Left lobe of liver (tissue), 1 donor: ENCODE results near the gene TMEM38A. TPM values are rescaled to one million over a fixed set of nuclear protein-coding genes. Genes with fewer than 3 reads are reported as not detected.

Source experiments
- total RNA-seq: library from RNA; stranded (reverse); gene quantifications from one replicate; pipeline ENCODE4 v1.2.1, GENCODE V29; 2021
- donor health status: DM: no; HTN: yes; CAD: no.

The TMEM38A gene
- total RNA-seq, 1 donor from 2014 or later, result 6.0 TPM

Other genes starting within 250 kb of the TMEM38A start
- 17.2 TPM for gene EPS15L1, start 189.2 kb upstream of the TMEM38A start, total RNA-seq
- gene CALR3, start 165.0 kb upstream of the TMEM38A start, total RNA-seq, result not detected
- 2.4 TPM for gene C19orf44, start 164.7 kb upstream of the TMEM38A start, total RNA-seq
- gene CHERP, start 118.7 kb upstream of the TMEM38A start, total RNA-seq, result 27.2 TPM
- 22.9 TPM for gene SLC35E1, start 88.7 kb upstream of the TMEM38A start, total RNA-seq
- 6.0 TPM for gene MED26, start 32.9 kb upstream of the TMEM38A start, total RNA-seq
- 37.9 TPM for gene SMIM7, start 995 bp upstream of the TMEM38A start, total RNA-seq
- gene NWD1, start 58.7 kb downstream of the TMEM38A start, total RNA-seq, result not detected
- gene SIN3B, start 168.3 kb downstream of the TMEM38A start, total RNA-seq, result 15.0 TPM
- 0.15 TPM for gene F2RL3, start 227.9 kb downstream of the TMEM38A start, total RNA-seq